ENCODE measurements around the gene WDR90.

DNA sequence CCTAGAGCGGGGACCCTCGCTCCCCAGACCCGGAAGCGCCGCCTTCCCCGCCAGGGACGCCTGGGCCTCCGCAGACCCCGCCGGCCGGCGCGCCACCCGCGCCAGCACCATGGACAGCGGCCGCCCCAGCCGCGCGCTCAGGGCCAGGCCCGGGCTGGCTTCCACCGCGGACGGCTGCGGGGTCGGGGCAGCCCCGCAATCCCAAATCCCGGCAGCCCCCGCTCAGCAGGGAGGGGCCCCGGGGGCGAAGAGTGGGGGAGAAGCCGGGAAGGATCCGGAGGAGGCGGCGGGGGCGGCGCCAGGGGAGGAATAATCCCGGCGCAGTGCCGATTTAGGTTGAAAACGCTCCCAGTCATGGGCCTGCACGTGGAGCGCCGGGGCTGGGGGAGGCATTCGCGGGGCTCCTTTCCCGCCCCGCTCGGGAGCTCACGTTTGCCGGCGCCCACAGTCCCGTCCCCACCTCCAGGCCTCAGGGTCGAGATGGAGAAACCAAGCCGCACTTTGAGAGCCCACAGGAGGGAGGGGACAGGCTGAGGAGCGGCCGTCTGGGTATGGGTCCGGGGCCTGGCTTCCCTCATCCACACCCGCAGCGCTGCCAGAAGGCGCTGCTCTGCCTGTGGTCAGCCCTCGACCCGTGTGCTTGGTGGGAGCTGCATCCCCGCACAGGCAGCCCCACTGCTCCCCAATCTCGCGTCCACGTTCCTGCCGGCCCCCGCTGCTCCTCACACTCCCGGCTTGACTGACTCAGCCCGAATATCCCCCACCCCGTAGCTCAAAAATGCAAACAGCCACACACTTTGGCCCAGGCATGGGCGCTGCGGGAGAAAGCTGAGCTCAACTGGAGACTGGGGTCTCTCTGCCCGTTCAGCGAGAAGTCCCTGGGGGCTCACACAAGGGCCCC is 51.8 kb downstream of the WDR90 start:
- TF ChIP-seq EP300 (IDR thresholded peaks at IDR 0.05; ENCODE audit: low read depth) (no peak), POLR2A (IDR thresholded peaks at IDR 0.05) (no peak)
- TF ChIP-seq, protein P1, sequence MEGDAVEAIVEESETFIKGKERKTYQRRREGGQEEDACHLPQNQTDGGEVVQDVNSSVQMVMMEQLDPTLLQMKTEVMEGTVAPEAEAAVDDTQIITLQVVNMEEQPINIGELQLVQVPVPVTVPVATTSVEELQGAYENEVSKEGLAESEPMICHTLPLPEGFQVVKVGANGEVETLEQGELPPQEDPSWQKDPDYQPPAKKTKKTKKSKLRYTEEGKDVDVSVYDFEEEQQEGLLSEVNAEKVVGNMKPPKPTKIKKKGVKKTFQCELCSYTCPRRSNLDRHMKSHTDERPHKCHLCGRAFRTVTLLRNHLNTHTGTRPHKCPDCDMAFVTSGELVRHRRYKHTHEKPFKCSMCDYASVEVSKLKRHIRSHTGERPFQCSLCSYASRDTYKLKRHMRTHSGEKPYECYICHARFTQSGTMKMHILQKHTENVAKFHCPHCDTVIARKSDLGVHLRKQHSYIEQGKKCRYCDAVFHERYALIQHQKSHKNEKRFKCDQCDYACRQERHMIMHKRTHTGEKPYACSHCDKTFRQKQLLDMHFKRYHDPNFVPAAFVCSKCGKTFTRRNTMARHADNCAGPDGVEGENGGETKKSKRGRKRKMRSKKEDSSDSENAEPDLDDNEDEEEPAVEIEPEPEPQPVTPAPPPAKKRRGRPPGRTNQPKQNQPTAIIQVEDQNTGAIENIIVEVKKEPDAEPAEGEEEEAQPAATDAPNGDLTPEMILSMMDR (IDR thresholded peaks at IDR 0.05) = no peak

Data from transverse colon (tissue), 3 donors.